ENCODE data around the gene HRCT1. TPM values are rescaled to one million over a fixed set of nuclear protein-coding genes. Genes with fewer than 3 reads are reported as not detected.

HRCT1 gene
- polyA plus RNA-seq, 1 donor from 2014 or later, result not detected

- no peaks in the 10 kb centered on the region for H3K36me3 ChIP-seq (ENCODE audit: insufficient read depth, low read length)
- H3K79me2 ChIP-seq (replicated peaks; ENCODE audit: insufficient read depth, low read length), result no peaks in the 10 kb centered on the region
- TF ChIP-seq TAF1 (IDR thresholded peaks at IDR 0.05; ENCODE audit: low read depth) (no peak), MXI1 (conservative IDR thresholded peaks at IDR 0.05; ENCODE audit: poor library complexity, severe bottlenecking) (no peak), CTCF (IDR thresholded peaks at IDR 0.05; ENCODE audit: poor library complexity, severe bottlenecking) (no peak), EP300 (conservative IDR thresholded peaks at IDR 0.05; ENCODE audit: poor library complexity, severe bottlenecking) (no peak), POLR2AphosphoS5 (IDR thresholded peaks at IDR 0.05) (no peak), SMC3 (conservative IDR thresholded peaks at IDR 0.05; ENCODE audit: poor library complexity) (no peak), EZH2 (IDR thresholded peaks at IDR 0.05; ENCODE audit: borderline replicate concordance, insufficient read depth, low read length, poor library complexity, severe bottlenecking) (no peak), RAD21 (conservative IDR thresholded peaks at IDR 0.05) (no peak)
- TF ChIP-seq, protein P1, sequence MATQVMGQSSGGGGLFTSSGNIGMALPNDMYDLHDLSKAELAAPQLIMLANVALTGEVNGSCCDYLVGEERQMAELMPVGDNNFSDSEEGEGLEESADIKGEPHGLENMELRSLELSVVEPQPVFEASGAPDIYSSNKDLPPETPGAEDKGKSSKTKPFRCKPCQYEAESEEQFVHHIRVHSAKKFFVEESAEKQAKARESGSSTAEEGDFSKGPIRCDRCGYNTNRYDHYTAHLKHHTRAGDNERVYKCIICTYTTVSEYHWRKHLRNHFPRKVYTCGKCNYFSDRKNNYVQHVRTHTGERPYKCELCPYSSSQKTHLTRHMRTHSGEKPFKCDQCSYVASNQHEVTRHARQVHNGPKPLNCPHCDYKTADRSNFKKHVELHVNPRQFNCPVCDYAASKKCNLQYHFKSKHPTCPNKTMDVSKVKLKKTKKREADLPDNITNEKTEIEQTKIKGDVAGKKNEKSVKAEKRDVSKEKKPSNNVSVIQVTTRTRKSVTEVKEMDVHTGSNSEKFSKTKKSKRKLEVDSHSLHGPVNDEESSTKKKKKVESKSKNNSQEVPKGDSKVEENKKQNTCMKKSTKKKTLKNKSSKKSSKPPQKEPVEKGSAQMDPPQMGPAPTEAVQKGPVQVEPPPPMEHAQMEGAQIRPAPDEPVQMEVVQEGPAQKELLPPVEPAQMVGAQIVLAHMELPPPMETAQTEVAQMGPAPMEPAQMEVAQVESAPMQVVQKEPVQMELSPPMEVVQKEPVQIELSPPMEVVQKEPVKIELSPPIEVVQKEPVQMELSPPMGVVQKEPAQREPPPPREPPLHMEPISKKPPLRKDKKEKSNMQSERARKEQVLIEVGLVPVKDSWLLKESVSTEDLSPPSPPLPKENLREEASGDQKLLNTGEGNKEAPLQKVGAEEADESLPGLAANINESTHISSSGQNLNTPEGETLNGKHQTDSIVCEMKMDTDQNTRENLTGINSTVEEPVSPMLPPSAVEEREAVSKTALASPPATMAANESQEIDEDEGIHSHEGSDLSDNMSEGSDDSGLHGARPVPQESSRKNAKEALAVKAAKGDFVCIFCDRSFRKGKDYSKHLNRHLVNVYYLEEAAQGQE (IDR thresholded peaks at IDR 0.05; ENCODE audit: borderline replicate concordance), result no peak
- no peak within 1 kb of the TSS for H3K4me3 ChIP-seq (ENCODE audit: low read length)
- H3K9ac ChIP-seq (ENCODE audit: low read length), result no peak within 1 kb of the TSS
- H3K9me3 ChIP-seq (ENCODE audit: low read length), result no peaks in the 10 kb centered on the region
- no peaks in the 10 kb centered on the region for H3K9me2 ChIP-seq (ENCODE audit: insufficient read depth, low read length)
- H3F3A ChIP-seq (ENCODE audit: insufficient read depth, low read length, poor library complexity, severe bottlenecking), result no peaks in the 10 kb centered on the region
- no peak within 1 kb of the TSS for H3K27ac ChIP-seq (ENCODE audit: low read length)
- H2AFZ ChIP-seq (ENCODE audit: low read depth, low read length), result no peak within 1 kb of the TSS
- no peaks in the 10 kb centered on the region for H4K20me1 ChIP-seq (ENCODE audit: insufficient read depth)
- H3K27me3 ChIP-seq (ENCODE audit: insufficient read depth, low read depth, low read length), result no peaks in the 10 kb centered on the region
- H3K4me2 ChIP-seq (ENCODE audit: low read length), result no peak within 1 kb of the TSS
Measured at GRCh38 chr9:35870351-35870923, 35.6 kb upstream of the HRCT1 start, which contains the start of gene OR13J1. Gene OR13J1, minus strand, starts transcription at chr9:35870401. Its CDS starts 0 bp downstream, at chr9:35870401.

GRCh38 chr9:35871545-35871944, 34.5 kb upstream of the HRCT1 start:
- Histone ChIP-seq H3K9ac (ENCODE audit: low read length) (no peak overlapping the region), H3K36me3 (ENCODE audit: insufficient read depth, low read length) (no peaks in the 10 kb centered on the region), H3K27me3 (ENCODE audit: insufficient read depth, low read depth, low read length) (no peaks in the 10 kb centered on the region), H3K79me2 (replicated peaks; ENCODE audit: insufficient read depth, low read length) (no peaks in the 10 kb centered on the region), H3K9me3 (ENCODE audit: low read length) (no peaks in the 10 kb centered on the region), H2AFZ (ENCODE audit: low read depth, low read length) (no peak overlapping the region), H4K20me1 (ENCODE audit: insufficient read depth) (no peaks in the 10 kb centered on the region), H3K4me3 (ENCODE audit: low read length) (no peak overlapping the region), H3K4me2 (ENCODE audit: low read length) (no peak overlapping the region), H3K9me2 (ENCODE audit: insufficient read depth, low read length) (no peaks in the 10 kb centered on the region), H3F3A (ENCODE audit: insufficient read depth, low read length, poor library complexity, severe bottlenecking) (no peaks in the 10 kb centered on the region), H3K27ac (ENCODE audit: low read length) (no peak overlapping the region)
- TF ChIP-seq SMC3 (conservative IDR thresholded peaks at IDR 0.05; ENCODE audit: poor library complexity), result no peak
- no peak for TF ChIP-seq RAD21 (conservative IDR thresholded peaks at IDR 0.05)
- TF ChIP-seq MXI1 (conservative IDR thresholded peaks at IDR 0.05; ENCODE audit: poor library complexity, severe bottlenecking), result no peak
- no peak for TF ChIP-seq TAF1 (IDR thresholded peaks at IDR 0.05; ENCODE audit: low read depth)
- TF ChIP-seq POLR2AphosphoS5 (IDR thresholded peaks at IDR 0.05), result no peak
- no peak for TF ChIP-seq CTCF (IDR thresholded peaks at IDR 0.05; ENCODE audit: poor library complexity, severe bottlenecking)
- no peak for TF ChIP-seq EP300 (conservative IDR thresholded peaks at IDR 0.05; ENCODE audit: poor library complexity, severe bottlenecking)
- TF ChIP-seq EZH2 (IDR thresholded peaks at IDR 0.05; ENCODE audit: borderline replicate concordance, insufficient read depth, low read length, poor library complexity, severe bottlenecking), result no peak
- TF ChIP-seq, protein P1 (IDR thresholded peaks at IDR 0.05; ENCODE audit: borderline replicate concordance), result no peak
